Choroid plexus epithelial cell (primary cell): ENCODE measurements around the gene RIN3.

Source experiments
- DNase-seq: peaks from one replicate; pipeline ENCODE4 v3.0.0-alpha.2; 2010; ENCODE audit warnings: low read depth
- H3K4me3 ChIP-seq: 2 replicates; pipeline ENCODE4 v1.5.1; 2011; ENCODE audit warnings: low read depth, mild to moderate bottlenecking, control low read depth, low read length, moderate library complexity
- TF ChIP-seq, protein P1 (sequence below): conservative IDR thresholded peaks from 2 replicates; pipeline ENCODE4 v1.5.1; 2011; ENCODE audit warnings: low read depth, mild to moderate bottlenecking, control low read depth, inconsistent platforms, low read length, moderate library complexity

RIN3 gene

DNA sequence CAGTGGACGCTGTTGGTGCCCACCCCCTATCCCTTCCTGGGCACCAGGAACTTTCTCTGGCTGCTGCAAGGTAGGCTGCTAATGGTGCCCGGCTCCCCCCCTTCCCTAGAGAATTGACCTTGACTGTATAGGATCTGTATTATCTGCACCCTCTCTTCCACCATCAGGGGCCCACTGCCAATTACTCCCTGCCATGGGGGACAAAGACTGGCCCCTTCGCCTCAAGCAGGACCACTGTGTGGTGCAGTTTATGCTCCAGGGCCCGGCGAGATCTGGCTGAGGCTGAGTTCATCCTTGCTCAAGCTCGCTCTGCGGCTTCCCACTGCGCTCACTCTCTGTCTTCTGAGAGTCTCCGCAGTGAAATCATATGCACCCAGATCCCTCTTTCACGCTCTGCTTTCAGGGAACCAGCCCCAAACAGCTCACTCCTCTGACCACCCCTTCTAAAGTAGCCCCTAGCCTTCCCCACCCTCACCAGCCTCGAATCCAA lies 139.6 kb downstream of the RIN3 start:
- DNase-seq, result no peak
- TF ChIP-seq, protein P1, sequence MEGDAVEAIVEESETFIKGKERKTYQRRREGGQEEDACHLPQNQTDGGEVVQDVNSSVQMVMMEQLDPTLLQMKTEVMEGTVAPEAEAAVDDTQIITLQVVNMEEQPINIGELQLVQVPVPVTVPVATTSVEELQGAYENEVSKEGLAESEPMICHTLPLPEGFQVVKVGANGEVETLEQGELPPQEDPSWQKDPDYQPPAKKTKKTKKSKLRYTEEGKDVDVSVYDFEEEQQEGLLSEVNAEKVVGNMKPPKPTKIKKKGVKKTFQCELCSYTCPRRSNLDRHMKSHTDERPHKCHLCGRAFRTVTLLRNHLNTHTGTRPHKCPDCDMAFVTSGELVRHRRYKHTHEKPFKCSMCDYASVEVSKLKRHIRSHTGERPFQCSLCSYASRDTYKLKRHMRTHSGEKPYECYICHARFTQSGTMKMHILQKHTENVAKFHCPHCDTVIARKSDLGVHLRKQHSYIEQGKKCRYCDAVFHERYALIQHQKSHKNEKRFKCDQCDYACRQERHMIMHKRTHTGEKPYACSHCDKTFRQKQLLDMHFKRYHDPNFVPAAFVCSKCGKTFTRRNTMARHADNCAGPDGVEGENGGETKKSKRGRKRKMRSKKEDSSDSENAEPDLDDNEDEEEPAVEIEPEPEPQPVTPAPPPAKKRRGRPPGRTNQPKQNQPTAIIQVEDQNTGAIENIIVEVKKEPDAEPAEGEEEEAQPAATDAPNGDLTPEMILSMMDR, result no peak
- no peak overlapping the region for H3K4me3 ChIP-seq

DNA sequence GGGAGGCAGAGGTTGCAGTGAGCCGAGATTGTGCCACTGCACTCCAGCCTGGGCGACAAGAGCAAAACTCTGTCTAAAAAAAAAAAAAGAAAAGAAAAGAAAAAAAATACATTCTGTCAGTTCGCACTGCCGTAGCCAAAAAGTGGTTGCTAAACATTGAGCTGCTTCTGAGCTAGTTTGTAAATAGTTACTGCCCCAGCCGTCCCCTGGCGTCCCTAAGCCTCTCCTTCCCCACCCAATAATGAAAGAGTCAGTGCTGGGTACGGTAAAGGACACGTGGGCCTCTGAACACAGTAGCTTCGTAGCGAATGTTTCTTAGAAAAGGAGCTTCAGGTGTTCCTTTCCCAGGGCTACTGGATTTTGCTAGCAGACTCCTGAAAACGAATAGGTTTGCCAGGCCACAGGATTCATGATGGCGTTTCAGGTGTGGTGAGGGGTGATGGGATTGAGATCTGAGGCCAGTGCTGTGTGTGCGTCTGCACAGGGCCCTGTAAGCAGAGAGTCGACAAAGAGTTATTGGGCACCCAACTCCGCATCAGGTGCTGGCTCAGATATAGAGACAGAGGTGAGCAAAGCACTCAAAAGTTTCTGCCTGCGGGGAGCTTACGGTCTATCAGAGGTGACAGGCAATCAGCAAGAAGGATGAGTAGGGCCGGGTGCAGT lies 140.8 kb downstream of the RIN3 start:
- DNase-seq, result no peak
- no peak overlapping the region for H3K4me3 ChIP-seq

DNA sequence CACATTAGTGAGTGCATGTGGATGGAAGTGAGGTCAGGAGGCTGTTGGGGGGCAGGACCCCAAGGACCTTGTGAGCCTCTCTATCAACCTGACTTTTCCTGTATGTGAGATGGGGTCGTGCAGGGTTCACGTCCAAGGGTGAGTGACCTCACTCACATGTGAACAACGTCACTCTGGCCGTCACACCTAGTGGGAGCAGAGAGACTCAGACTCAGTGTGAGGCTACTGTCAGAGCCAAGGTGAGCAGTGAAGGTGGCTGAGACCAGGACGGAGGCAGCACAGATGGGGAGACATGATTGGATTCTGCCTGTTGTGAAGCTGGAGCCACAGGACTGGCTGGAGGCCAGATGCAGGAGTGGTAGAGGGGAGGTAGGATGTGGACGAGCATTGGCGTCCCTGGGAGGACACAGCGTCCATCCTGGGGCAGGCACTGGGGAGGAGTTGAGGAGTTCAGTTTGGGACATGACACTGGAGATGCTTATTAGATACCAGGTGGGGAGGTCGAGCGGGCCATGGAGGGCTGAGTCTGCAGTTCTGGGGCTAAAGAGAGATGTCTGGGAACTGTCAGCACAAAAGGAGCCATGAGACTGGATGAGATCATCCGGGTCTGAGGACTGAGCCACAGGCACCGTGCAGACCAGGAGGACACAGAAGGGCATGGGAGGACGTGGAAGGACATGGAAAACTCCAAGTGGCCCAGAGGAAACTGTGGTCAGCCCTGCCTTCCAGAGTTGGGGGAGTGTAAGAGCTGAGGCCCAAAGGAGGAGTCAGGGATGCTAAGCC lies 142.0 kb downstream of the RIN3 start:
- TF ChIP-seq, protein P1, result no peak
- no peak overlapping the region for H3K4me3 ChIP-seq
- no peak for DNase-seq

More for the DNA sequence above, 140.8 kb downstream of the RIN3 start:
- TF ChIP-seq, protein P1, result no peak

- no peak overlapping the region for H3K4me3 ChIP-seq
- TF ChIP-seq, protein P1, result peak; percentile 36
- DNase-seq, result no peak
These were observed 142.9 kb downstream of the RIN3 start for GRCh38 chr14:92656306-92657081.

- H3K4me3 ChIP-seq, result no peak overlapping the region
- TF ChIP-seq, protein P1, result no peak
- no peak for DNase-seq
These were observed 144.0 kb downstream of the RIN3 start for GRCh38 chr14:92657457-92658142.

GRCh38 chr14:92658160-92658559 lies 144.6 kb downstream of the RIN3 start:
- TF ChIP-seq, protein P1, result no peak
- H3K4me3 ChIP-seq, result no peak overlapping the region
- no peak for DNase-seq
